ENCODE results near the gene SORL1.

- TF ChIP-seq CTCF (IDR thresholded peaks at IDR 0.05), result no peak
- no peak for TF ChIP-seq POLR2A (IDR thresholded peaks at IDR 0.05)
- TF ChIP-seq POLR2AphosphoS5 (IDR thresholded peaks at IDR 0.05), result no peak
Observed at GRCh38 chr11:121465709-121466062, 13.6 kb downstream of the SORL1 start.
